Central memory CD8-positive, alpha-beta T cell (primary cell): ENCODE measurements around the gene DLST.

ENCODE experiments used
- ATAC-seq: fragments of 150-1000 bp; cut with Tn5 transposase; replicated peaks from 2 replicates; pipeline ENCODE4 v1.10.0; 2022; ENCODE audit warnings: mild to moderate bottlenecking, moderate FRiP score, moderate number of reproducible peaks; ENCODE audit not compliant: poor library complexity, severe bottlenecking; ENCODE audit errors: extremely low read depth
- DNase-seq, 2 donors: peaks; one replicate each; pipeline ENCODE4 v3.0.0; 2021; ENCODE audit warnings: low spot score in 2 of 2
- H3K27ac Mint-ChIP-seq: one replicate; pipeline ENCODE4 v1.8.0; 2022; ENCODE audit warnings: low read depth, mild to moderate bottlenecking, moderate library complexity, mixed read lengths
- H3K27me3 Mint-ChIP-seq: one replicate; pipeline ENCODE4 v1.8.0; 2022; ENCODE audit warnings: mixed read lengths
- H3K36me3 Mint-ChIP-seq: one replicate; pipeline ENCODE4 v1.8.0; 2022; ENCODE audit warnings: mild to moderate bottlenecking, moderate library complexity, mixed read lengths; ENCODE audit not compliant: insufficient read depth
- H3K4me1 Mint-ChIP-seq: one replicate; pipeline ENCODE4 v1.8.0; 2022; ENCODE audit warnings: mixed read lengths
- H3K4me3 Mint-ChIP-seq: one replicate; pipeline ENCODE4 v1.8.0; 2022; ENCODE audit warnings: mild to moderate bottlenecking, moderate library complexity, mixed read lengths
- H3K9me3 Mint-ChIP-seq: one replicate; pipeline ENCODE4 v1.8.0; 2022; ENCODE audit warnings: mixed read lengths

Gene DLST

DNA sequence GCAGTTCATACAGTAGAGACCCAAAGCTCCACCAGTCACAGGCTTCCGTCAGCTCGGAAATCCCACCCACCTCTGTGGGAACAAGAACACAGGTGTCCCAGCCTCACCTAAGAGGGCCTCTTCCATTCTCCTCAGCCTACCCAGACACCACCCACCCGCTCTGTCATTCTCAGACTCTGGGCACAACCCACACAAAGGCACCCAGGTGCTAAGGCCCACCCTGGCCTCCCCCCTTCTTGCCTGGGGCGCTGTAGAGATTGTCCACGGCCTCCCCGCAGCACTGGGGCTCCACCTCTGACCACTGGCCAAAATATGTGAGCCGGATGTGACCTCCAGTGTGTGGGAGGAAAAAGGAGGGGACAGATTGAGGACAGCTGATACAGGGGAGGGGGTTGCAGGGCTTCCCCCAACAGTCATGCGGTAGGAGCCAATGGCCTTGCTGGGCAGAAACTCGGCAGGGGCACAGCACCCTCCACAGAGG lies 27.2 kb downstream of the DLST start:
- Mint-ChIP-seq H3K27ac (no peak overlapping the region), H3K36me3 (peaks cover 9% of the 10 kb centered on the region)

DNA sequence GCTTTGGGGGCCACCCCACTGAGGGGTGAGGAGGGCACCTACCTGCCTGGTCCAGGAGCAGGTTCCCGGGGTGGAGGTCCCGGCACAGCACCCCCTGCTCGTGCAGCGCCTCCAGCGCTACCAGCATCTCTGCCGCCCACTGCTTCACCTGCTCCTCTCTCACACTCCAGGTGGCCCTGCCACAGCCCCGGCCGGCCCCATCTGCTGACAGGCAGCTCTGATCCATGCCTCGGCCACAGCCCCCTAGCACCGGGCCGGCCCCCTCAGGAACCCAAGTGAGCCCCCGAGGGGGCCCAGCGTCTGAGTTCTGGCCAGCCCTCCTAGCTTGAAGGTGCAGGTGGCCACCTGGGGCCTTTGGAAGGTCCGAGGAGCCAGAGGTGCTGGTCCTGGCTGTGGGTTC lies 27.8 kb downstream of the DLST start:
- no peak overlapping the region for H3K27ac Mint-ChIP-seq
- no peaks in the 10 kb centered on the region for H3K27me3 Mint-ChIP-seq
- ATAC-seq: no peak
- DNase-seq: no peak
- H3K9me3 Mint-ChIP-seq: no peaks in the 10 kb centered on the region
- H3K4me1 Mint-ChIP-seq: peaks cover 5% of the 10 kb centered on the region
- no peak overlapping the region for H3K4me3 Mint-ChIP-seq
- peaks cover 9% of the 10 kb centered on the region for H3K36me3 Mint-ChIP-seq

More for the DNA sequence above, 27.2 kb downstream of the DLST start:
- H3K9me3 Mint-ChIP-seq: no peaks in the 10 kb centered on the region
- no peaks in the 10 kb centered on the region for H3K27me3 Mint-ChIP-seq
- no peak overlapping the region for H3K4me3 Mint-ChIP-seq
- DNase-seq: no peak
- ATAC-seq: no peak
- peaks cover 6% of the 10 kb centered on the region for H3K4me1 Mint-ChIP-seq

DNA sequence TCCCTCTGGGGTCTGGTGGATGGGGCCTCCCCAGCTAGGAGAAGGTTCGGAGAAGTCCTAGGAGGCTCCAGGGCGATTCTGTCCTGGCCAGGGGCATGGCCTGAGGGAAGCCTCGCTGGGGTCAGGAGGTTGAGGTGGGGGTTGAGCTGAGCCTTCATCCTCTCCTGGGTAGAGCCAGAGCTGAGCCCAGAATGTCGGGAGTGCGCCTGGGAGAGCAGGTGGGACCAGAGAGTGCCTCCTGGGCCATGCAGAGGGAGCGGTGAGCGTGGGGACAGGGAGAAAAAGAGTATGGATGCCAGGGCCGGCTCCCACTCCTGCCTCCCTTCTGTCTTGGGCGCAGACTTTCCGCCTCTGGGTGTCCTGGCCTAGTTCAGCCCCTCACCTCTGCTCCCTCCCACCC lies 28.2 kb downstream of the DLST start:
- no peak for ATAC-seq
- H3K27ac Mint-ChIP-seq: no peak overlapping the region

DNA sequence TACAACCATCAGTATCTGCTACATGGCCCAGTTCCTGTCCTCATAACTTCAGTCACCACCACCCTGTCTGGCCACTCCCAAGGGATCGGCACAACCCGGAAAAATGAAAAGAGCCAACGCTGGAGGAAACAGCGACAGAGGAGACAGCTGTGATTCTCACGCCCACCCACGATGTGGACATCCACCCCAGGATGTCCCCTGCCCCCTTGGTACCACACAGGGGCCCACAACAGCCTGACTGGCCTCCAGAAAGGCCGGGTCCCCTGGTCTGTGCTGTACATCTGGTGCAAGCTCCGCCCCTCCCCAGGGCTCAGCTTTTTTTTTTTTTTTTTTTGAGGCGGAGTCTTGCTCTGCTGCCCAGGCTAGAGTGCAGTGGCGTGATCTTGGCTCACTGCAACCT lies 28.8 kb downstream of the DLST start:
- ATAC-seq: no peak
- H3K4me1 Mint-ChIP-seq: no peaks in the 10 kb centered on the region

More for the DNA sequence above, 28.2 kb downstream of the DLST start:
- DNase-seq: no peak
- H3K36me3 Mint-ChIP-seq: peaks cover 6% of the 10 kb centered on the region
- no peak overlapping the region for H3K4me3 Mint-ChIP-seq
- H3K4me1 Mint-ChIP-seq: peaks cover under 1% of the 10 kb centered on the region
- H3K9me3 Mint-ChIP-seq: no peaks in the 10 kb centered on the region
- H3K27me3 Mint-ChIP-seq: no peaks in the 10 kb centered on the region

DNA sequence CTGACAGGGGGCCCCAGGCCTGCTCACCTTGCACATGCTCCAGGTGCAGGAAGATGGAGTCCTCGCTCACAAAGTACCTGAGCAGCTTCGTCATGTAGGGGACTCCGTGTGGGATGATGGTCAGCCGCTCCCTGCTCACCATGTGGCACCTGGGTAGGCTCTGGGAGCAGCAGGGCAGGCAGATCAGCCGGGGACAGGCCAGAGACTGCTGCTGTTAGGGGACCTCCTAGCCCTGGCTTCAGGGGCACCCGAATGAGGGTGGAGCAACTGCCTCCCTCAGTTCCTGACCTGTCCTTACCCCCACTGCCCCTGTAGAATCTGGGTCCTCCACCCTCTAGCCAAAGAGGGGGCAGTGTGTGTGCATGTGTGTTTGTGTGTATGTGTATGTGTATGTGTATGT lies 29.5 kb downstream of the DLST start:
- DNase-seq (no peak), ATAC-seq (no peak)
- Mint-ChIP-seq H3K4me3 (no peak overlapping the region), H3K9me3 (no peaks in the 10 kb centered on the region), H3K27me3 (peaks cover 6% of the 10 kb centered on the region), H3K4me1 (no peaks in the 10 kb centered on the region), H3K27ac (no peak overlapping the region), H3K36me3 (peaks cover 3% of the 10 kb centered on the region)

More for the DNA sequence above, 28.8 kb downstream of the DLST start:
- H3K36me3 Mint-ChIP-seq: peaks cover 6% of the 10 kb centered on the region
- H3K27me3 Mint-ChIP-seq: no peaks in the 10 kb centered on the region
- no peak overlapping the region for H3K4me3 Mint-ChIP-seq
- no peak overlapping the region for H3K27ac Mint-ChIP-seq
- no peaks in the 10 kb centered on the region for H3K9me3 Mint-ChIP-seq
- DNase-seq: no peak

DNA sequence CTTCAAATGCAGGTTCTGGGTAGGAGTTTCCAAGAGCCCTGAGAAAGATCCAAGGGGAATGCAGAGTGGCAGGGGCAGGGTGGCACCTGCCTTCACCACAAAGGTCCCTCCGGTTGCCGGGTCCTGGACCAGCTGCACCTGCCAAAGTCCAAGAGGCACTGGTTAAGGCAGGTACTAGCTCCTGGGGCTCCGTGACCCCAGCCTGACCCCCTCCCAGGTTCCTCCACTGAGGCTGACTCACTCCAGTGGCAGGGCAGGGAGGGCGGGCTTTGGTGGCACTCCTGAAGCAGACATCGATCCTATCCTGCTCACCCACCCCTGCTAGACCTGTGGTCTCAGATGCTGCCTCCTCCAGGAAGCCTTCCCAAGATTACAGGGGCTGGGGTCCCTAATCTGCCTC lies 30.0 kb downstream of the DLST start:
- ATAC-seq (no peak), DNase-seq (no peak)
- Mint-ChIP-seq H3K4me1 (no peaks in the 10 kb centered on the region), H3K27ac (no peak overlapping the region), H3K9me3 (no peaks in the 10 kb centered on the region), H3K27me3 (peaks cover 9% of the 10 kb centered on the region), H3K36me3 (peaks cover 3% of the 10 kb centered on the region), H3K4me3 (no peak overlapping the region)

DNA sequence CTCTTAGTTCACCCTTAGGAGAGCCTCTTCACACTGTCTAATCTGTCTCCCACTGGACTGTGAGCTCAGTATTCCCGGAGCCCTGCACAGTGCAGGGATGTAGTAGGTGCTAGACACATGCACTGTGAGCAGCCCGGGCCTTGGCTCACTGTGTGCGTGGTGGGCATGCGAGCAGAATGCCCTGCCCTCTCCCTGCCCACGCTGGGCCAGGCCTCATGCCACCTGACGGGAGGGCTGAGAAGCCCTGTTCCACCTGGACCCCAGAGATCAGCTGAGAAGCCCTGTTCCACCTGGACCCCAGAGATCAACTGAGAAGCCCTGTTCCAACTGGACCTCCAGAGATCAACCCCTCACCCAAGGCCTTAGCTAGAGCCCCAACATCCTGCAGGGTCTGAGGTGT lies 30.4 kb downstream of the DLST start:
- ATAC-seq (no peak), DNase-seq (no peak)
- no peak overlapping the region for H3K27ac Mint-ChIP-seq

DNA sequence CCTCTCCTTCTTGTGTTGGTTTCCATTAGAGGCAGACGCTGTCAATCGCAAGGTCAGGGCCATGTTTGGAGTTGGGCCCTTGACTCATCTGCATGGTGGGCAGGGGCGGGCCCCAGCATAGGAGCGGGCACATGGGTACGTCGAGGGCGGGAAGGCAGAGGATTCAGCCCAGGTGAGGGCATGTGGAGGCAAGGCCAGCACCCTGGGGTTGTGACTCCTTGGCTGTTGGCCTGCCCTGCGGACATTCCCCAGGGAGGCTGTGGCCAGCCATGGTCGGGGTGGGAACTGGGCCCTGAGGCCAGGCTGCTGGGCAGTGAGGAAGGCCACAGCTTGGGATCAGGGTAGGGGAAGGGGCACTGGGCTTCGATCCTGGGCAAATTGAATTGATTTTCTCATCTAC lies 31.1 kb downstream of the DLST start:
- no peaks in the 10 kb centered on the region for H3K9me3 Mint-ChIP-seq
- H3K4me3 Mint-ChIP-seq: no peak overlapping the region
- no peak for ATAC-seq
- no peaks in the 10 kb centered on the region for H3K4me1 Mint-ChIP-seq
- no peak for DNase-seq
- H3K27ac Mint-ChIP-seq: no peak overlapping the region
- H3K27me3 Mint-ChIP-seq: peaks cover 15% of the 10 kb centered on the region
- peaks cover 3% of the 10 kb centered on the region for H3K36me3 Mint-ChIP-seq

More for the DNA sequence above, 30.4 kb downstream of the DLST start:
- Mint-ChIP-seq H3K36me3 (peaks cover 3% of the 10 kb centered on the region), H3K4me1 (no peaks in the 10 kb centered on the region), H3K27me3 (peaks cover 10% of the 10 kb centered on the region), H3K9me3 (no peaks in the 10 kb centered on the region), H3K4me3 (no peak overlapping the region)

DNA sequence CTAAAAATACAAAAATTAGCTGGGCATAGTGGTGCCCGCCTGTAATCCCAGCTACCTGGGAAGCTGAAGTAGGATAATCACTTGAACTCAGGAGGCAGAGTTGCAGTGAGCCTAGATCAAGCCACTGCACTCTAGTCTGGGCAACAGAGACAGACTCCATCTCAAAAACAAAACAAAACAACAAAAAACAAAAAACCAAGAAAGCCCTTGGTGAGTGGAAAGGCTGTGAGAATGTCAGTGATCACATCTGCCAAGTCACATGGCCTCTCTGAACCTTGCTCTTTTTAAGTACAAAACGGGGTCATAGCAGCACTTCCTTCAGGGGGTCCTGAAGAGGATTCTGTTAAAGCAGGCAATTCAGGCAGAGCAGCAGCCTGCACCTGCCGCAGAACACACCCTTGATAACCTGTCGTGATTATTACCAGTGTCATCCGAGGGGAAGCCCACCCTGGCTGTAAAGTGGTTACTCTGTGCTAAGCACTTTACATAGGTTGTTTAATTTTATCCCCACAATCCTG lies 31.7 kb downstream of the DLST start:
- Mint-ChIP-seq H3K36me3 (peaks cover 3% of the 10 kb centered on the region), H3K27ac (no peak overlapping the region), H3K4me1 (no peaks in the 10 kb centered on the region), H3K27me3 (peaks cover 15% of the 10 kb centered on the region), H3K9me3 (no peaks in the 10 kb centered on the region), H3K4me3 (no peak overlapping the region)
- ATAC-seq: no peak
- no peak for DNase-seq

DNA sequence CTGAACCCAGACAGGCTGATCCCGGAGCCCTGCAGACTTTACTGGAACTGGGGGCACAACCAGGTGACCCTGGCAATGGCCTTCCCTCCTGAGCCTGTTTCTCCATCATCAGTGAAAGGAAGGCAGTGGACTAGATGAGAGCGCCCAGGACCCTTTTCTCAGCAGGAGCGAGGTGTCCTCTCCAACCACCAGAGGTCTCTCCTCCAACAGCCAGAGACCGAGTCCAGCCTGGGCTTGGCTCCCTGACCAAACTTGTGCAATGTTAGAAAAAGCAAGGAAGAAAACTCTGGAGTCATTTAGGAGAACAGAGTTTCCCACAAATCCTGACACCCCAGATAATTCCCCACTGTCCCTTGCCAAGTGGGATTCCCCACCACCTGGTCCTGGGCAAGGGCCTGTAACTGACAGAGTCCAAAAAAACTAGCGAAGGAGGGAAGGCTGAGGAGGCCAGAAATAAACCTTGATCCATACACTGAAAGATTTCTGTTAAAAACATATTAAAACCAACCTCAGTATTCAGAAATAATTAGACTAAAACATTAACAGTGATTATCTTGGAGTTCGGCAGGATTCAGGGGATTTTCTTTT lies 32.4 kb downstream of the DLST start:
- H3K9me3 Mint-ChIP-seq: no peaks in the 10 kb centered on the region
- no peak overlapping the region for H3K4me3 Mint-ChIP-seq
- DNase-seq (no peak), ATAC-seq (no peak)
- no peak overlapping the region for H3K27ac Mint-ChIP-seq
- H3K27me3 Mint-ChIP-seq: peaks cover 15% of the 10 kb centered on the region
- no peaks in the 10 kb centered on the region for H3K4me1 Mint-ChIP-seq
- peaks cover 3% of the 10 kb centered on the region for H3K36me3 Mint-ChIP-seq

DNA sequence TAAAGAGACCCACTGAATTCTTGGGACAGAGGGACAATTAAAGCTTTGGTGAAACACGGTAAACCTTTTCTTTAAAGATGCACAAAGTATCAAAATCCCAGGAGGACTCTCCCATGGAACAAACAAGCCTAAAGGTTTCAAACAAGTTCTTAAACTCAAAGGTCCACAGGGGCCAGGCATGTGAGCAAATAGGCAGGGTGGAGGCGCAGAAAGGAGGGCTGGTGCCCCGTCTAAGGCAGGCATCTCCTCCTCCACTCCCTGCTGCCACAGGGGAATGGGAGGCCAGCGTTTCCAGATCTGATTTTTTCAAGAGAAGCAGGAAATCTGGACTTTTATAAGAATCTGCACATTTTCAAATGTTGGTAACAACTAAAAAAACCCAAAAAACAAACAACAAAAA lies 33.7 kb downstream of the DLST start:
- DNase-seq: no peak
- H3K27me3 Mint-ChIP-seq: peaks cover 15% of the 10 kb centered on the region
- no peaks in the 10 kb centered on the region for H3K9me3 Mint-ChIP-seq
- ATAC-seq: no peak
- no peak overlapping the region for H3K27ac Mint-ChIP-seq
- H3K4me1 Mint-ChIP-seq: no peaks in the 10 kb centered on the region
- no peak overlapping the region for H3K4me3 Mint-ChIP-seq
- peaks cover 2% of the 10 kb centered on the region for H3K36me3 Mint-ChIP-seq

DNA sequence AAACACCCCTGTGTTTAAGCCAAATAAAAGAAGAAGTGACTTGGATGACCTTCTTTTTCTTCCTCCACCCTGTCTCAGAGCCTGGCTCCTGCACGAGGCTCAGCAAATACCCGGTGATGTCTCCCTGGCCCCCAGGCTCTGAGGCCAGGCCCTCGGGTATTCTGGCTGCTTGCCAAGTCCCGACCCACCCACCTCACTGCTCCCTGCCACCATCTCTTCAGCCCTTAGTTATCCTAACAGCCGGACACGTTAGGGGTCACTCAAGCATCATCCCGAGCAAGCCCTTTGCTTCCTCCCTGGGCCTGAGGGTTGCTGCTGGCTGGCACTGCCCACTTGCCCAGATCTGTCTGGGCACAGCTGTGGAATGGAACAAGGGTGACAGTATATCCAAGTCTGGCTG lies 34.1 kb downstream of the DLST start:
- peaks cover 2% of the 10 kb centered on the region for H3K36me3 Mint-ChIP-seq
- ATAC-seq (no peak), DNase-seq (no peak)
- H3K4me3 Mint-ChIP-seq: no peak overlapping the region
- peaks cover 15% of the 10 kb centered on the region for H3K27me3 Mint-ChIP-seq
- no peak overlapping the region for H3K27ac Mint-ChIP-seq
- no peaks in the 10 kb centered on the region for H3K4me1 Mint-ChIP-seq
- H3K9me3 Mint-ChIP-seq: no peaks in the 10 kb centered on the region

DNA sequence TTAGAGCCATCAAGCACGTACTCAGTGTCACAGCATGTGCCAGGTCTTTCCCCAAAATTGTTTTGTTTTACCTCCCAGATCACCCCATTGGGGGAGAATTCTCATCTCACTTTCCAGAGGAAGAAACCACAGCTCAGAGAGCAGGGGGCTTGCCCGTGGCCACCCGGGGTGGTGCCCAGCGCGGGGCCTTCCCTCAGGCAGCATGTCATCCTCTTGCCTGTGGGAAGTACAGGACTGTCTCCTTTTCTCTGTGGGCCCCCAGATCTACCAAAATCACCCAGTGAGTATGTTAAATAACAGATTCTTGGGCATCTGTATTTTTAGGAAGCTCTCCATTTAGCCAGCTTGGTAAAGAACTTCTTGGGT lies 35.4 kb downstream of the DLST start:
- Mint-ChIP-seq H3K36me3 (no peaks in the 10 kb centered on the region), H3K27ac (no peak overlapping the region), H3K4me1 (no peaks in the 10 kb centered on the region), H3K9me3 (no peaks in the 10 kb centered on the region), H3K27me3 (peaks cover 19% of the 10 kb centered on the region), H3K4me3 (no peak overlapping the region)
- DNase-seq: no peak
- ATAC-seq: no peak
